HG02642 (cell line): ENCODE results near the gene ACYP2.

Experiments
- ATAC-seq: cut with Tn5 transposase; IDR thresholded peaks from one replicate; pipeline ENCODE4 v1.9.1; 2021; ENCODE audit warnings: mild to moderate bottlenecking; ENCODE audit not compliant: unreplicated experiment, poor library complexity

The ACYP2 gene

GRCh38 chr2:54348646-54349045, 233.2 kb downstream of the ACYP2 start:
- no peak for ATAC-seq

DNA sequence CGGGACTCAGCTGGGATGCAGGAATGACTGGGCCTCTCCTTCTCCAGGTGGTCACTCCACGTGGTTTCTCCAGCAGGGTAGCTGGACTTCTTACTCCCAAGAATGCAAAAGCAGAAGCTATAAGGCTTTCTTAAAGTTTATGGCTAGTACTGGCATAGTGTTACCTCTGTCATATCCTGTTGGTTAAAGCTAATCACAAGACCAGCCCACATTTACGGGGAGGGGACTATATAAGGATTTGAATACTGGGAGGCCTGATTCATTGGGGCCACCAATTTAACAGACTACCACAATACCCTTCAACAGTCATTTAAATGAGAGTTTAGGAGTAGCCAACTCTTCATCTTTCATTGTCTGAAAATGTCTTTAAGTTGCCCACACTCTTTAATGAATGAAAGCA, 235.0 kb downstream of the ACYP2 start:
- ATAC-seq = no peak

- no peak for ATAC-seq
Observed at GRCh38 chr2:54353216-54353615, 237.8 kb downstream of the ACYP2 start.
